Left colon (tissue), 2 donors: ENCODE data around the gene OST4. TPM values are rescaled to one million over a fixed set of nuclear protein-coding genes. Genes with fewer than 3 reads are reported as not detected.
A peak's percentile ranks its signal among the peaks of the same experiment; 100 is the strongest.
"Not testable (repeated sequence)": the region's sequence is repeated elsewhere in the genome, so short reads cannot be mapped to it uniquely, and the experiment has no call there.

Experiments
- ATAC-seq: fragments of 200-7000 bp; cut with Tn5 transposase; one replicate; pipeline ENCODE4 v1.9.1; 2020; ENCODE audit warnings: mild to moderate bottlenecking, moderate library complexity
- DNase-seq, 2 donors: peaks; one replicate each; pipeline ENCODE4 v3.0.0-alpha.2; 2020
- intact Hi-C, 2 donors: fragments of 100-400 bp; cut with DNase I in 1 of 2; cut with micrococcal nuclease in 1 of 2; formaldehyde crosslinking; loops; one replicate each; pipeline versions ENCODE4 v1.11.2 to v1.14.0; 2022; cut with DNase I, micrococcal nuclease
- long read RNA-seq: library from polyadenylated mRNA; unstranded; transcript quantifications from one replicate; pipeline ENCODE4 v2.0.0, GENCODE V29; 2021
- total RNA-seq, 2 donors: library from RNA; stranded (reverse); fragmentation: NEBNext Ultra II Directional; extraction: Animal tissue kit (Norgen Biotek cat#: 25700); gene quantifications; one replicate each; pipeline ENCODE4 v1.2.1, GENCODE V29; 2021
- donor health status: DM: no; HTN: no; CAD: no.
- donor health status: DM: yes; HTN: yes; CAD: no.

The OST4 gene
- total RNA-seq: 100 to 1,000 TPM; 243 to 278 TPM
- long read RNA-seq, transcript OST4-203 (3 exons, 561 nt): major isoform, 126 of 128 reads
- long read RNA-seq, partial matches to known transcripts: 0 of 128 reads
- long read RNA-seq, other reads (novel, unspliced or antisense): 1 of 128 reads

DNA sequence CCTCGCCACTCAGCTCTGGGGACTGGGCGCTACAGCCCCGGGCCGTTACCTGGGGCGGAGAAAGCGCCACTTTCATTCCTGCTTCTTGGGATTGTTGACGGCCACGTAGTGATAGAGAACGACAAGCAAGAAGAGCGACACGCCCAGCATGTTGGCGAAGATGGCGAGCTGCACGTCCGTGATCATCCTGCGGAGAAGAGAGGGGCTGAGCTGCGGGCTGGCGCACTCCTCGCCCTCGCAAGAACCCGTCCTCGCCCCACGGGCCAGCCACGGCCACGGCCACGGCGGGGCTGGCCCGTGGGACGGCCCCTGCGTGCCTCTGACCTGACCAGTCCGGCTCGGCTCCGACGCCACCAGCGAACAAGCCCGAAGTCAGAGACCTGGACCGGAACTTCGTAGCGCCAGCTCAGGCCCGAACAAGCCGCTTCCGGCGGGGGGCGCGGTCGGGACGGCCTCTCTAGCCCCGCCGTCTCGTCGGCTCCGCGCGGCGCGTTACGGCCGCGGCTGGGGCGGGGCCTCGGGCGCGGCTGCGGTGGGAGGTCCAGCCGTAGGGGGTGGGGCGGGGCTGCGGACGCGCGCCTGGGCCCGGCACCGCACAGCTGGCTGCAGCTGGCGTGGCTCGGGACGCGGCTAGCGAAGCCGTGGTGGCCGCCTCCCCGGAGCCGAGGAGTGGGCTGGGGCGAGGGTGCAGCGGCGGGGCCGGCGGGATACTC is at the start of gene OST4:
Gene OST4 (minus strand): TSS at position 378 of the 713 bp plus-strand sequence.
- DNase-seq: peak; percentile 93 to 95
- ATAC-seq: peak; percentile 95
- intact Hi-C loops: no loop called here

DNA sequence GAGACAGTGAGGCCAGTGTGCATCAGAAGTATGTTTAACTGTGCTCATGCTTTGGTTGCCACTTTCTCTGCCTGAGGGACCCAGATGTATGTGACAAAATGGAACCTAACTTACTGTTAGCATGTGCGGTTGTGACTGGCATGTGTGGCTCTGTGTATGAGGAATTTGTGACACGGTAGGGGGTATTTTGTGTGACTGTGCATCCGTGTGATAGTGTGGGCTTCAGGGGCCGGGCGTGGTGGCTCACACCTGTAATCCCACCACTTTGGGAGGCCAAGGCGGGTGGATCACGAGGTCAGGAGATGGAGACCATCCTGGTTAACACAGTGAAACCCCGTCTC is 47.8 kb upstream of the OST4 start:
- DNase-seq, intact Hi-C loops, ATAC-seq: not testable (repeated sequence)

GRCh38 chr2:27118525-27119329 is 47.3 kb upstream of the OST4 start, which contains the start of gene CGREF1:
CGREF1 (minus strand) TSS chr2:27119128; CDS start chr2:27104366, 14,762 bp downstream.
- ATAC-seq: peak; percentile 87
- DNase-seq: peak in 1 of 2 donors; percentile 38
- intact Hi-C loops: no loop called here

- DNase-seq: no peak
- ATAC-seq: no peak
- intact Hi-C loops: no loop called here
Measured at GRCh38 chr2:27117995-27118524, 46.6 kb upstream of the OST4 start.

GRCh38 chr2:27115519-27115918 is 44.1 kb upstream of the OST4 start:
- ATAC-seq (no peak), DNase-seq (no peak)
- intact Hi-C loops: no loop called here

DNA sequence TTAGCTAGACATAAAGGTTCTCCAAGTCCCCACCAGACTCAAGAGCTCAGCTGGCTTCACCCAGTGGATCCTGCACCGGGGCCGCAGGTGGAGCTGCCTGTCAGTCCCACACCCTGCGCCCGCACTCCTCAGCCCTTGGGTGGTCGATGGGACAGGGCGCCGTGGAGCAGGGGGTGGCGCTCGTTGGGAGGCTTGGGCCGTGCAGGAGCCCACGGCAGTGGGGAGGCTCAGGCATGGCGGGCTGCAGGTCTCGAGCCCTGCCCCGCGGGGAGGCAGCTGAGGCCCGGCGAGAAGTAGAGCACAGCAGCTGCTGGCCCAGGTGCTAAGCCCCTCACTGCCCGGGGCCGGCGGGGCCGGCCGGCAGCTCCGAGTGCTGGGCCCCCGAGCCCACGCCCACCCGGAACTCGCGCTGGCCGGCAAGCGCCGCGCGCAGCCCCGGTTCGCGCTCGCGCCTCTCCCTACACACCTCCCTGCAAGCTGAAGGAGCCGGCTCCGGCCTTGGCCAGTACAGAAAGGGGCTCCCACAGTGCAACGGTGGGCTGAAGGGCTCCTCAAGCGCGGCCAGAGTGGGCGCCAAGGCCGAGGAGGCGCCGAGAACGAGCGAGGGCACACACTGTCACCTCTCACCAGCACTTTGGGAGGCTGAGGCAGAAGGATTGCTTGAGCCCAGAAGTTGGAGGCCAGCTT is 40.1 kb upstream of the OST4 start:
- intact Hi-C loops: not testable (repeated sequence)

GRCh38 chr2:27110603-27111352 is 39.3 kb upstream of the OST4 start:
- DNase-seq, ATAC-seq, intact Hi-C loops: not testable (repeated sequence)

More for the DNA sequence above, 40.1 kb upstream of the OST4 start:
- not testable (repeated sequence) for DNase-seq, ATAC-seq

GRCh38 chr2:27109083-27109482 is 37.6 kb upstream of the OST4 start:
- no peak for ATAC-seq
- intact Hi-C loops: no loop called here
- no peak for DNase-seq

DNA sequence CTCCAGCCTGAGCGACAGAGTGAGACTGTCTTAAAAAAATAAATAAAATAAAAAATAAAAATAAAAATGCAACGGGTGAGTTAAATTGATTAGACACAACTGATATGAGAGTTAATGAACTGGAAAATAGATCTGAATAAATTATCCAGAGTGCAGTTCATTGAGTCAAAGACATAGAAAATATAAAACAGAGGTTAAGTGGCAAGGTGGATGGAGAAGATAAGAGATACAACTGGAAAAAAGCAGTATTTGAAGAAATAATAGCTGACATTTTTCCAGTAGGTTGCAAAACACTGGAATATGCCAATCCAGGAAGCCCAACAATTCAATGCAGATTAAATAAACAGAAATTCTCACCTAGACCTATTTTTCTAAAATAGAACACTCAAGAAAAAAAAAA is 36.8 kb upstream of the OST4 start:
- DNase-seq (no peak), ATAC-seq (no peak)
- intact Hi-C loops: no loop called here

GRCh38 chr2:27105981-27106380 is 34.5 kb upstream of the OST4 start:
- ATAC-seq (no peak), DNase-seq (no peak)
- intact Hi-C loops: no loop called here

GRCh38 chr2:27102329-27102728 is 30.9 kb upstream of the OST4 start:
- ATAC-seq (no peak), DNase-seq (no peak)
- intact Hi-C loops: no loop called here

DNA sequence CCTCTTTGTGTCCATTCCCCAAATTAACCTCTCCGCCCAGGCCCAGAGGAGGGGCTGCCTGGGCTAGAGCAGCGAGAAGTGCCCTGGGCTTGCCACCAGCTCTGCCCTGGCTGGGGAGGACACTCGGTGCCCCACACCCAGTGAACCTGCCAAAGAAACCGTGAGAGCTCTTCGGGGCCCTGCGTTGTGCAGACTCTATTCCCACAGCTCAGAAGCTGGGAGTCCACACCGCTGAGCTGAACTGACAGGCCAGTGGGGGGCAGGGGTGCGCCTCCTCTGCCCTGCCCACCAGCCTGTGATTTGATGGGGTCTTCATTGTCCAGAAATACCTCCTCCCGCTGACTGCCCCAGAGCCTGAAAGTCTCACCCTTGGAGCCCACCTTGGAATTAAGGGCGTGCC is 28.6 kb upstream of the OST4 start:
- no peak for DNase-seq
- ATAC-seq: no peak
- intact Hi-C loops: no loop called here

DNA sequence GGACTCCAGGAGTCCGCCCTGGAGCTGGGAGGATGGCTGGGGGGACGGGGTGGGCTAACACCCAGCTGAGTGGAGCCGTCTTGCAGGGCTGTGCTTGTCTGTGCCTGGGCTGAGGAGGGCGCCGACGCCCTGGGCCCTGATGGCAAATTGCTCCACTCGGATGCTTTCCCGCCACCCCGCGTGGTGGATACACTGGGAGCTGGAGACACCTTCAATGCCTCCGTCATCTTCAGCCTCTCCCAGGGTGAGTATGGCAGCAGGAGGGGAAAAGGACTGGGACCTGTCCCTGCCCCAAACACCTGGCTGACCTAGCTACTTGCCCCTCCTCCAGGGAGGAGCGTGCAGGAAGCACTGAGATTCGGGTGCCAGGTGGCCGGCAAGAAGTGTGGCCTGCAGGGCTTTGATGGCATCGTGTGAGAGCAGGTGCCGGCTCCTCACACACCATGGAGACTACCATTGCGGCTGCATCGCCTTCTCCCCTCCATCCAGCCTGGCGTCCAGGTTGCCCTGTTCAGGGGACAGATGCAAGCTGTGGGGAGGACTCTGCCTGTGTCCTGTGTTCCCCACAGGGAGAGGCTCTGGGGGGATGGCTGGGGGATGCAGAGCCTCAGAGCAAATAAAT is 28.0 kb upstream of the OST4 start:
- no peak for ATAC-seq
- DNase-seq: no peak

GRCh38 chr2:27097341-27097740 is 25.9 kb upstream of the OST4 start:
- intact Hi-C loops: loop anchor here (5.0 to 10.0 kb wide), 3 partner anchors 97 to 187 kb away; partner anchors contain the start of gene TRIM54 (in 2 of the 2)
- no peak for ATAC-seq

More for the DNA sequence above, 28.0 kb upstream of the OST4 start:
- intact Hi-C loops: loop anchor here (5.0 to 10.0 kb wide), 3 partner anchors 95 to 185 kb away; partner anchors contain the start of gene TRIM54 (in 2 of the 2)

DNA sequence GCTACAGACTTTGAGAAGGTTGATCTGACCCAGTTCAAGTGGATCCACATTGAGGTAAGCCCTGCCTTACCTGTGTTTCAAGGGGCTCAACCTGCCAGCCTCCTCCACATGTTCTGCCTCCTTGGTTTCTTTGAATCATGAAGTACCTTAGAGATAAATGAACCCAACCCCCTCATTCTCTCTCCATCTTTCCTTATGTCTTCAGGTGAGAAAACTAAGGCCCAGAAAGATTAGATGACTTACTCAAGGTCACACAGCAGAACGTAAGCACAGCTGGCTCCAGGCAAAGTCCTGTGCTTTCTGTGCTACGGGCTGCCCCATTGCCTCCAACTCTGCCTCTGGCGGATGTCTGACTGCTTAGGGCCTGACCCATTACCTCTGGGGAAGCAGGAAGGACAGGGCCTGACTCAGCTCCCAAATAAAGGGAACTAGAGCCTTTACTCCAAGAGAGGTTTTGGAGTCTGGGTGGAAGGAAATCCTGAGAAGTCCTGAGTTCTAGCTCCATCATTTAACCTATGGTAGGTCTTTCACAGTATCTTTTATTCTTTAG is 25.4 kb upstream of the OST4 start:
- intact Hi-C loops: loop anchor here (5.0 to 10.0 kb wide), 3 partner anchors 98 to 188 kb away; partner anchors contain the start of gene TRIM54 (in 2 of the 2)
- DNase-seq (no peak), ATAC-seq (no peak)

More at GRCh38 chr2:27097341-27097740, 25.9 kb upstream of the OST4 start:
- no peak for DNase-seq

DNA sequence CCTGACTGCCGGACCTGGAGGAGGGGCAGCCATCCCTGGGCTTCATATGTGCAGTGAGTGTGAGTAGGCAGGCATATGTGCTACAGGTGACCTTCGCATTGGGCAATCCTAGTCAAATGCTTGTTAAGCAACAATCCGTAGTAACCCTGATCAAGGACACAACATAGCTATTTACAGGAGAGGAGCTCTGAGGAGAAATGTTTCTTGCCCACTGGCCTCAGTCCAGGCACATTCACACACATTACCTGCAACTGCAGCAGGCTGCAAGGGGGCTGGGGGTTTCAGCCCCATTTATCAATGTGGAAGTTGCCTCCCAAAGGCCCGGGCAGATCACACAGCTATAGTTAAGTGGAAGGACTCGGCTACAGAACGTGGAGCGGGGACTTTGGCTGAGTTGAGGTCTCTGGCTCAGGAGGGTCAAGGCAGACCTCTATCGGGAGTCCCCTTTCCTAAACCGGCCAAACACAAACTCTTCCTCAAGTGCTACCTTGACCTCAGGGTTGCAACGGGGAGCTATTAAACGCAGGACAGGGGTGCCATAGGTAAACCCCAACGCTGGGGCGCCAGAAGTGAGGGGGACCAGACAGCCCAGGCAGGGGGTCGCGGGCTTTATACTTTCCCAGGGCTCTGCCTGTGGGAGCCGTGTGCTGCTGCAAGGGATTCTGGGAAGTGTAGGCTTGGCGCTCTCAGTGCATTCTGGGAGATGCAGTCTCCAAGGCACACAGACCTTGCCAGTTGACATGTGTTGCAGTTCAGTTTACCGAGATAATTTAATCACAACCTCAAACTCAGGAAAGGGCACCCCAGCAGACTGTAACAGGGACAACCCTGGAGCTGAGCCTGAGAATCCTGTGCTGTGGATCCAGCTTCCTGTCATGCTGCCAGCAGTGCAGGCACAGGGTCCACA is 24.5 kb upstream of the OST4 start:
- ATAC-seq (peak; percentile 65), DNase-seq (peak in 1 of 2 donors; percentile 50)
- intact Hi-C loops: loop anchor here (5.0 to 10.0 kb wide), 3 partner anchors 99 to 189 kb away; partner anchors contain the start of gene TRIM54 (in 2 of the 2)
